ENCODE measurements around the gene NEK10.

DNA sequence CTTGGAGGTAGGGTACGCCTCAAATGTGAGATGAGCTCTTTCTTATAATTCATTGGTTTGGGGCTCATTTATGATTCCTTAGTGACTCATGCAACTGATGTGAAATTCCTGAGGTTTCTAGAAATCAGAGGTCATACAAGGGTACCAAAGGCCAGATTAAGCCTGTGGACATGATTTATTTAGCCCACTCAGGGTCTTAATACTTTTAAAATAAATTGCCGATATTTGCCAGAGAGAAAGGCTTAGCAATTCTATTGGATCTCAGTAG lies 289.0 kb downstream of the NEK10 start:
- TF ChIP-seq KDM6A (CRISPR knock-in tag; IDR thresholded peaks at IDR 0.05; ENCODE audit: low read depth): no peak
- no peak for TF ChIP-seq AGO1 (IDR thresholded peaks at IDR 0.05; ENCODE audit: low read depth, low read length, poor library complexity, severe bottlenecking)
- TF ChIP-seq ZSCAN9 (CRISPR knock-in tag; IDR thresholded peaks at IDR 0.05; ENCODE audit: borderline replicate concordance): no peak
- TF ChIP-seq, protein P1, sequence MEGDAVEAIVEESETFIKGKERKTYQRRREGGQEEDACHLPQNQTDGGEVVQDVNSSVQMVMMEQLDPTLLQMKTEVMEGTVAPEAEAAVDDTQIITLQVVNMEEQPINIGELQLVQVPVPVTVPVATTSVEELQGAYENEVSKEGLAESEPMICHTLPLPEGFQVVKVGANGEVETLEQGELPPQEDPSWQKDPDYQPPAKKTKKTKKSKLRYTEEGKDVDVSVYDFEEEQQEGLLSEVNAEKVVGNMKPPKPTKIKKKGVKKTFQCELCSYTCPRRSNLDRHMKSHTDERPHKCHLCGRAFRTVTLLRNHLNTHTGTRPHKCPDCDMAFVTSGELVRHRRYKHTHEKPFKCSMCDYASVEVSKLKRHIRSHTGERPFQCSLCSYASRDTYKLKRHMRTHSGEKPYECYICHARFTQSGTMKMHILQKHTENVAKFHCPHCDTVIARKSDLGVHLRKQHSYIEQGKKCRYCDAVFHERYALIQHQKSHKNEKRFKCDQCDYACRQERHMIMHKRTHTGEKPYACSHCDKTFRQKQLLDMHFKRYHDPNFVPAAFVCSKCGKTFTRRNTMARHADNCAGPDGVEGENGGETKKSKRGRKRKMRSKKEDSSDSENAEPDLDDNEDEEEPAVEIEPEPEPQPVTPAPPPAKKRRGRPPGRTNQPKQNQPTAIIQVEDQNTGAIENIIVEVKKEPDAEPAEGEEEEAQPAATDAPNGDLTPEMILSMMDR (CRISPR knock-in tag; IDR thresholded peaks at IDR 0.05): no peak
- TF ChIP-seq, protein P2, sequence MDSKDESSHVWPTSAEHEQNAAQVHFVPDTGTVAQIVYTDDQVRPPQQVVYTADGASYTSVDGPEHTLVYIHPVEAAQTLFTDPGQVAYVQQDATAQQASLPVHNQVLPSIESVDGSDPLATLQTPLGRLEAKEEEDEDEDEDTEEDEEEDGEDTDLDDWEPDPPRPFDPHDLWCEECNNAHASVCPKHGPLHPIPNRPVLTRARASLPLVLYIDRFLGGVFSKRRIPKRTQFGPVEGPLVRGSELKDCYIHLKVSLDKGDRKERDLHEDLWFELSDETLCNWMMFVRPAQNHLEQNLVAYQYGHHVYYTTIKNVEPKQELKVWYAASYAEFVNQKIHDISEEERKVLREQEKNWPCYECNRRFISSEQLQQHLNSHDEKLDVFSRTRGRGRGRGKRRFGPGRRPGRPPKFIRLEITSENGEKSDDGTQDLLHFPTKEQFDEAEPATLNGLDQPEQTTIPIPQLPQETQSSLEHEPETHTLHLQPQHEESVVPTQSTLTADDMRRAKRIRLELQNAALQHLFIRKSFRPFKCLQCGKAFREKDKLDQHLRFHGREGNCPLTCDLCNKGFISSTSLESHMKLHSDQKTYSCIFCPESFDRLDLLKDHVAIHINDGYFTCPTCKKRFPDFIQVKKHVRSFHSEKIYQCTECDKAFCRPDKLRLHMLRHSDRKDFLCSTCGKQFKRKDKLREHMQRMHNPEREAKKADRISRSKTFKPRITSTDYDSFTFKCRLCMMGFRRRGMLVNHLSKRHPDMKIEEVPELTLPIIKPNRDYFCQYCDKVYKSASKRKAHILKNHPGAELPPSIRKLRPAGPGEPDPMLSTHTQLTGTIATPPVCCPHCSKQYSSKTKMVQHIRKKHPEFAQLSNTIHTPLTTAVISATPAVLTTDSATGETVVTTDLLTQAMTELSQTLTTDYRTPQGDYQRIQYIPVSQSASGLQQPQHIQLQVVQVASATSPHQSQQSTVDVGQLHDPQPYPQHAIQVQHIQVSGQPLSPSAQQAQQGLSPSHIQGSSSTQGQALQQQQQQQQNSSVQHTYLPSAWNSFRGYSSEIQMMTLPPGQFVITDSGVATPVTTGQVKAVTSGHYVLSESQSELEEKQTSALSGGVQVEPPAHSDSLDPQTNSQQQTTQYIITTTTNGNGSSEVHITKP (CRISPR knock-in tag; IDR thresholded peaks at IDR 0.05; ENCODE audit: low read depth): no peak
- no peak for TF ChIP-seq RXRA (CRISPR knock-in tag; IDR thresholded peaks at IDR 0.05)
- TF ChIP-seq ZFP37 (CRISPR knock-in tag; IDR thresholded peaks at IDR 0.05; ENCODE audit: borderline replicate concordance): no peak
- TF ChIP-seq, protein P3, sequence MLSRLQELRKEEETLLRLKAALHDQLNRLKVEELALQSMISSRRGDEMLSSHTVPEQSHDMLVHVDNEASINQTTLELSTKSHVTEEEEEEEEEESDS (CRISPR knock-in tag; IDR thresholded peaks at IDR 0.05; ENCODE audit: borderline replicate concordance): no peak
- TF ChIP-seq SAP130 (CRISPR knock-in tag; IDR thresholded peaks at IDR 0.05; ENCODE audit: low read depth): no peak

Data from HepG2 (cell line).